HG03095 (cell line): ENCODE results near the gene PTGR3.

Source experiments
- ATAC-seq: cut with Tn5 transposase; IDR thresholded peaks from one replicate; pipeline ENCODE4 v1.9.1; 2021; ENCODE audit warnings: moderate library complexity; ENCODE audit not compliant: unreplicated experiment

The PTGR3 gene

DNA sequence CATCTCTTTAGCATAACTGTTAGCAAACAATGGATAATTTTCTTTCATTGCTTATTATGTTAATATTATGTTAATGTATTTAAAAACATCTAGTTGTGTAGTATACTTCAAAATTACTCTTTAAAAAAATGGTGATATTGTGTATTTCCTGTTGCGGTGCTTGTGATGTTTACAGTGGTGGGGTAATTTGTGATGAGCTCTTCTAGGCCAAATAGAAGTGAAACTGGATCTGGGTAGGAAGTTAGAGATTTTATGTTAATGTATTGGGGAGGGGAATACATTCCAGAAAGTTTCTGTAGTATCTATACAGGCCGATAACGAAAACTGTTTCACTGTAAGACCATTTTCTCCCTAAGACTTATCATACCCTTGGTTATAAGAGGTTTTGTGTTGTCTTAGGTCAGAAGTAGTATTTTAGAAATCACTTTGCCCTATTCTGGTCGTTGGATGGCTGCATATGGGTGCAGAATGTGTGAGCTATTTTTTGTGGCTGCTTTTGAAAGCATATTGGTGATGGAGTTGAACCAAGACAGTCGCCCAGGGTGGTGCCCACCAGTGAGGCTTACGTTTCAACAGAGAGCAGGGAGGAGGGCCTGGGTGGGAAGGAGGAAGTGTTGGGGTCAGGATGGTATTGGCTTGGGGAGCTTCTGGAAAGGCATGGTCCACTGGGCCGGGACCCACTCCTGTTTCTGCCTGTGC is 7.4 kb upstream of the PTGR3 start:
- ATAC-seq, result no peak

DNA sequence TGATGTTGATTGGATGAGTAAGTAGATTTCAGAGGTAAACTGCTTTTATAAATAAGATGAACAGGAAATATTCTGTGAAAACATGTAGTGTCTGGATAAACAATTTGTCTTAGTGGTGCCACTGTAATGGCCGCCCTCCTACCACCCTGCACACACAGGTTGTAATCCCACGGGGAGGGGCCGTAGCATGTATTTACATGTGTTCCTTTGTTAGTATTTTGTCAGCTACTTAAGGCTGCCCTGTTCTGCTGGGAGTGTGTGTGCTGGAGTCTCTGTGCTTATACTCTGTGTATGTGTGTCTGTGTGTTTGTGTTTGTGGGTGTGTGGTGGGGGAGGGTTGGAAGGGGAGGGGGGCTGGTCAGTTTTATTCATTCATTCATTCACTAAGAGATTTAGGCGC is 6.7 kb upstream of the PTGR3 start:
- ATAC-seq, result no peak

DNA sequence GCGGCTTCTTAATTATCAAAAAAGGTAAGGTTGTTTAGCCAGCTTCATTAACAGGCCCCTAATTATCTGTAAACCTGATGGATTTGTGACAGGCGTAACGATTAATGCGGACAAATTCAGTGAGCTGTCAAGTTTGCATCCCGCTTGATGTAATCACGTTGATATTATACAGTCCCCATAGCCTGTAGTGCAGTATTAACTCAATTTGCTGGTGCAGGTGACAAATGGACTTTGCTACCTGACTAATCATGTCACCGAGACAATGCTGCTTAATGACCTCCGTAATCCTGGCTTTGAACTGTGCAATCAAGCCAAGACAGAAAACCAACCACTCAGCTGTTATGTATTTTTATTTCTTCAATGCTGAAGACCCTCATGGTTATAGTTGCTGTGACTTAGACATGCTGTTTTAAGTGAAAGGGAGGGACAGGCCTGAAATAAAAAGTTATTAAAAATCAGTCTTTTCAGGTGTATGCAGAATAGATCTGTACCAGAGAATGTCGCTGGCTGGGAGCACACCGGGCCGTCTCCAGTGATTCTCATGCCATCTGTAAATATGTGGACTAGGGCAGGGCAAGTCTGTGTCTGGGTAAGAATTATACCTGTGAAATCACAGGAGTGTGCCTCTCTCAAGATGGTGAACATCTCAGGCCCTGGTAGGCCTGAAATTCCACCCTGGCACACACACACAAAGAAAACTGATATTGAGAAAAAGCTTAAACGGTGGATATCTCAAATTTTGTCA is 6.0 kb upstream of the PTGR3 start:
- no peak for ATAC-seq

DNA sequence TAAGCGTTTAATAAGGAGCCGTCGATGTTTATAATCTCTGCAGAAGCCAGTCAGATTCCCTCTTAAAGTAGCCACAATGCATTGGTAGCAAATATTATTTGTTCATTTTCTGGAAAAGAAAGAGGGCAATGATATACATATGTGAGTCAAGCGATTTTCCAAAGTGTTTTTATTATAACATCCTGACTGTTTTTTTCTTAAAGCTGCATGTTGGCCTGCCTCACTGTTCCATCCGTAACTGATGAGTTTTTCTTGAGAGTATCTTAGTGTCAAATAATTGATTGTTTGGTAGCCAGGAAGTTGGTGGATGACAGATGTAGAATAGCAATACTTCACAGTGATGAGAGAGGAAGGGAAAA is 5.4 kb upstream of the PTGR3 start:
- ATAC-seq, result no peak

DNA sequence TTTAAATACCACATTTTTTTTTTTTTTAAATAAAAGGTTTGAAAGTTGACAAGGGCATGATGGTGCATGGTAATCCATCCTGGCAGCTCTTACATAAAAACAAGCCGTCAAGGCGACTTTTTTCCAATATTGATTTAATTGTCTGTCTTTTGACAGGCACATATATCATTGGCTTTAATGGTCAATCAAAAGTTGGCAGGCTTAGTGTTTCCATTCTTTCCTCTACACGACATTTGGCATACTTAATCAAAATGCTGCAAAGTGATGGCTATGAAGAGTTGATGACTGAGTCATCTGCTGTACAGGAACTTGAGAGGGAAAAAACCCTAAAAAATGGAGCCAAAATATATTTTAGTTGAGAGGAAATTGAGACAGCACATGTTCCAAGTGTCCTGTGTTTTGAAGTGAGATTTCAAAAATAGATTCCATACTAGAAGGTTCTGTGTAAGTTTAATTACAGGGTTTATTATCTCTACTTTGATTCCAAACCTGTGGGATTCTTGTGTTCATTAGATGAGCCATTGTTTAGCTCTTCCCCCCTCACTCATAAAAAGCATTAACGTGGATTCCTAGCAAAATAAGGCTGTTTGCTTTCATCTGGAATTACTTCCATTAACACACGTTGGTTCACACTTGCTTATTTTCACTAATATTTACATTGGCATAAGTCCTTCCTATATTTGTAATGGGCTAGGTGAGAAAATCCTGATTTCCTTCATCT is 4.8 kb upstream of the PTGR3 start:
- ATAC-seq, result no peak

DNA sequence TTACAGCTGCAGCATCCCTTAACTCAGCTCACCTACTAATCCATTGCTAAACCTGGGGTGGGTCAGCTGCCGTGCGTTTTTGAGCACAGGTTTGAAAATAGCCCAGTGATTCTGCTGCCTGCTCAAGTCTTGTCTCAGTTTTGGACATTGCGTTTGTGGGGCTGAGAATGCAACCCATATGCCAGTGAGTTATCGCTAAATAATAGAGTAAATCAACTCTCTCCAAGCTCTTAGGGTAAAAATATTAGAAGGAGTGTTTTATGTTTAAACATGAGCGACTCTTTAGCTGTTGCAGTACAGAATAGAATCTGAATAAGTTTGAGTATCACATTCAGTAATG is 3.8 kb upstream of the PTGR3 start:
- no peak for ATAC-seq

DNA sequence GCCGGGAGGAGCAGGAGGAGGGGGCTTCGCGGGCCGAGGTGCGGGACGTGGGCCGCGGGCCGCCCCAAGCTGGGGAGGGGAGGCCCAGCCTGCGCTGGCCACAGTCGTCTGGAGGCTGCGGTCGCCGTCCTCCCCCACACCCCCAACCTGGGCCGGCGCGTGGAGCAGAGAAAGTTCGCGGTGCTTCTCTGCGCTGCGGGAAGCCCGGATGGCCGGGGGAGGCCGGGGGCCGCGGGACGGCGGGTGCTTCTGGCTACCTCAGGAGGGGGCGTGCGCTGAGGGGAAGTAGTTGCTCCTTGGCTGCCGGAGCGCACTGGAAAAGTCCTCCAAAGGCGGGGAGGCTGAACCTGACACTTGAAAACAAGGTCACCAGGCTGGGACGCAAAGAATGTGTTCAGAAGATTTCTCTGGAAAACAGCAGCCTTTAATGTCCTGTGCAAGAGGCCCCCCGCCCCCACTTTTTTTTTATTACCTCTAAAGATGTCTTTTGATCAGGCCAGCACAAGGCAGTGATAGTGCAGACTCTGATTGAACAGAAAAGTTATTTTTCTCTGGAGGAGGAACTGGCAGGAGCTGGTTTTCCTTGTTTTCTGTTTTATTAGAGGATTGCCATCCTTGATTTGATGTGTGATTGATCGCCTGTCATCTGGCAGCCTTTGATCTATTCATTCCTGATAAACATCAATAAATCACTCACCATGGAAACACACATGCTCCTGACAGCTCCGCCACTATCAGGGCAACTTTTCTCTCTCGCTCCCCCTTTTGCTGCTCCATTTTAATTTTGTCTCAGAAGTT is 3.2 kb upstream of the PTGR3 start:
- ATAC-seq, result no peak

DNA sequence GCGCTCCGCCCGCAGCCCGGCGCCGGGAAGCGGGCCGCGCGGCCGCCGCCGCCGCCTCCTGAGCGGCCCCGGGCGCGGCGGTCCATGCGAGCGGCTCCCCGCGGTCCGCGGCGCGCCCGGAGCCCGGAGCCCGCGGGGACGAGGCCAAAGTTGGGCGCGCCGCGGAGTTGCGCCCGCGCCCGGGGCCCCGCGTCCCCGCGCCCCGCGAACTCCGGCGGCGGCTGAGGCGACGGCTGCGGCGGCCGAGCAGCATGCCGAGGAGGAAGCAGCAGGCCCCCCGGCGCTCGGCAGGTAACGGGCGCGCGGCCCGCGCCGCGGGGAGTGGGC is 2.6 kb upstream of the PTGR3 start:
- no peak for ATAC-seq

DNA sequence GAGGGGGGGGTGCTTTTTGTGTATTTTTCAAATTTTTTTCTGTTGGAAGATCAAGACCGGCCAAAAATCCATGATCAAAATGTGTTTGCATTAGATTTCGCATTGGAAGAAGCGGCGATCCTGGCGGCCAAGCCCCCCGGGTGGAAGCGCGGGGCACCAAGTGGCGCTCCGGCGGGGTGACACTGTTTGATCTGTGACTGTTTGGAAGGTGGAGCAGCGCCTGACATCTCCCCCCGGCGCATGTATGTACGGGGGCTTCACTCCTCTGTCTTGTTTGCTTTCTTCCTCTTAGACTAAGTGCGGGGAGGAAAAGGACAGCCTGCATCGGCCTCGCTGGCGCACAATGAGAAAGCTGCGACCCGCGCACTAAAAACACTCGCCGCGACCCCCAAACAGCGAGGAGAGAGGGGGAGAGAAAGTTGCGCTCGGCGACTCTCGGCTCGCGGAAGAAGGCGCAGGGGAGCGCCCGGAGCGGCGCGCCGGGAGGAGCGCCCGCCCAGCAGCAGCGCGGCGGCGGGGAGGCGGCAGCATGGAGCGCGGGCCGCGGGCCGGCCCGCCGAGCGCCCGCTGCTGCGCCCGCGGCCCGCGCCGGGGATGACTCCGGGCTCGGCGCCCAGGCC is 2.2 kb upstream of the PTGR3 start:
- ATAC-seq, result no peak

DNA sequence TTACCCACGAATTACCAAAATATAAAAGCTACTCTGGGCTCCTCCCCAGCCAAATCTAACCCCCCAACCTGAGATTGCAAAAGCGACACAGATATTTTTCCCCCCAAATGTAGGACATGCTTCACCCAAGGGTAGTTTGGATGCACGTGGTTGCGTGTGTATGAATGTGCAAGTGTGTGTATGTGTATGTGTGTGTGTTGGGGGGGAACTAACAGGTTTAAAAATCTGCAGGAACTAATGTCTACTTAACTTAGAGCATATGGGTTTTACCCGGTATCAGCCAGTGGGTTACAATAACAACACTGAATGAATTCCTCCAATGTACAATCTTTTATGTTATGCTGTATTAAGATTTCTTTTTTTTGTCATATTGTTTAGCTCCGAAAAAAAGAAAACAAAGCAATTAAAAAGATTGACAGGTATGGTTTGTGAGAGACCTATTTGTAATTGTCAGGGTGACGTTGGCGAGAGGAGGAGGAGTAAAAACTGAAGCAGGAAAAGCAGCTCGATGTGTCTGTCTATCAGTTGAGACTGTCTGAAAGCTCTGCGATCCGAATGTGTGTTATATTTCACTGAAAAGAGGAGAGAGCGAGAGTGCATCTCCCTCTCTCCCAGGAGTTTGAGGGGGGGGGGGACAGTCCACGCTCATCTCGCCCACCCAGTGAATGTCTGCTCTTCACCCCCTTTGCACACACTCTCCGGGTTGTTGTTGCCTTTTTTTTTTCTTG is 1.5 kb upstream of the PTGR3 start, which contains the start of gene TSHZ1:
Gene TSHZ1 (plus strand): TSS at position 524 of the 728 bp plus-strand sequence. CDS start 1,080 bp downstream, outside the sequence.
- peak; percentile 36 for ATAC-seq

DNA sequence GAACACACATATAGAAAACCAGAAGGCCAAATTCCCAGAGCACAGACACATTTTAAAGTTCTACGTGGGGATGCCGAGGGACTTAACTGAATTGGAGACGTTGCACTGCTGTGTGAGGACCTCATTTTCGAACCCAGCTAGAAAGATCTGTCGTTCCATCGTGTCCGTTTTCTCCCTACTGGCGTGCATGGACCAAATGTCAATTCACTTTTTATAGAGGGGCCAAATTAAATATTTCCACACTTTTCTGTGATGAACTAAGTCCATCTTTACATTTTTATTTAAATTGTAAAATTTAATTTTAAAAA is 966 bp upstream of the PTGR3 start:
- ATAC-seq, result no peak

DNA sequence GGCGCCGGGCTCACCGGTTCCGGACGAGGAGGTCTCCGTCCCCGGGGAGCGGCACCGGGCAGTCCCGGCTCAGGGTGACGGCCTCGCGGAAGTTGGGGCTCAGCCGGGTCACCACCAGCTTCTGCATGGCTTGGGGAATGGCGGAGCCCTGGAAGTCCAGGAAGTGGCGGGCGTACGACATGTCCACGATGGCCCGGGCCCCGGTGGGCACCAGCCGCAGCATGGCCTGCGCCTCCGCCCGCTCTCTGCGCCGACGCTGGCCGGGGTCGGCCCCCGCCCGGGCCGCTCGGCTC is 157 bp downstream of the PTGR3 start:
- peak; percentile 18 for ATAC-seq

DNA sequence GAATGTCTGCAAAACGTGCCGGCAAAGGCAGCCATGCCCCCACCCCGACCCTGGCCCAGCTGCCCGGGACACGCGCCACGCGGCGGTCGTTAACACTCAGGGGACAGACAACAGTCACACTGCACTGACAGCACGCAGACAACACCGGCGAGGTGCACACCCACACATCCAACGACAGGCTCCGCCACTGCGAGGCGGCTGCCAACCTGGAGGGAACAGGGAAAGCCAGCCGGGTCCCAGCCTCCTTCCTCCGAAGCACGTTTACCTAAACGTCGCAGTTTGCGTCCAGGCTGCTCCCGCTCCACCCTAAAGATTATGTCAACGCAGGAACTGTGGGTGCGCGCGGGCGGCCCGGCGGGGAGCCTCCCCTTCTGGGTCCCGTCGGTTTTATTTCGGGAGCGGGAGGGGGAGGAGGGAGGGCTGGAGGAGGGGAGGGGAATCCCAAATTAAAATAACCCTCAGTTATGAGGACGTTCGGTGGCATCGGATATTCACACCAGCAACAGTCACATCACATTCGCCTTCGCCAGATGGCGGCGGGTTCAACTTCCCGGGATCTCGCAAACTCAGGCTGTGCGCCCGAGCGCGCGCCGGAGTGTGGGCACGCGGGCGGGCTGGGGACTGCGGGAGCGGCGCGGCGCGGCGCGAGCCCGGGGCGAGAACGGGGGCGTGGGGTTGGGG is 644 bp downstream of the PTGR3 start:
- peak; percentile 10 for ATAC-seq

DNA sequence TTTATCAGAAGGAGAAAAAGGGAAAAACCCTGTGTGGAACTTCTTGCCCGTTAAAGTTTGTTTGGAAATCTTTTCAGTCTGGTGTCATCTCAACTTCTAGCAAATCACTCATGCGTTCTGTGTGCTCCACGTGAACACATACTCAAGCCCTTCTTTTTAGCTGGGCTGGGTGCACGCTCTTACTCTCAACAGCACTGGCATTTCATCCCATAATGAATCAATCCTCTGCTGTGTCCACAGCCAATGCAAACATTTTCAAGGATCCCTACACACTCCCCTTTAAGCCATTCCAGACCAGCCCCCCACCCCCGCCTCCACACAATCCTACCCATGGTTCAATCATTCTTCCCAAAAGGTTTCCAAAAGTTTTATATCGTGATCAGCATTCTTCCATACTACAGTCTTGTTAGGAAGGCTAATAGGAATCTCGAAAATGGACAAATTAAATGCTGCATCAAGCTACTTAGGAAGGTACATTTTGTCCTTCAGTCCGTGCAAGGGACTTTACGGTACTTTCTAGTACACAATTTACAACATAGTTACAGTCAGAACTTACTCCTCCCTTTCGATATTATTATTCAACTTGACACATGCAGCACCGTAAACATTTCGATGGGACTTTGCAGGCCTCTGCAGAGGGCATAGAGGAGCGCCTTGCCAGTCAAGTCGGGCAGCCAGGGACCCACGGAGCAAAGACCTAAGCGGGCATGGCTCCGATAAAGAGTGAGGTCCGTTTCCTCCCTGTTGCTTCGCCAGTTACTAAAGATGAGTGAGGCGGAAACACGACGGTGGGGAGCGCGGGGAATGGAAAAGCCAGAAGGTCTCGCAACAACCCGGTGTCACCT is 1.4 kb downstream of the PTGR3 start:
- ATAC-seq, result peak; percentile 3

DNA sequence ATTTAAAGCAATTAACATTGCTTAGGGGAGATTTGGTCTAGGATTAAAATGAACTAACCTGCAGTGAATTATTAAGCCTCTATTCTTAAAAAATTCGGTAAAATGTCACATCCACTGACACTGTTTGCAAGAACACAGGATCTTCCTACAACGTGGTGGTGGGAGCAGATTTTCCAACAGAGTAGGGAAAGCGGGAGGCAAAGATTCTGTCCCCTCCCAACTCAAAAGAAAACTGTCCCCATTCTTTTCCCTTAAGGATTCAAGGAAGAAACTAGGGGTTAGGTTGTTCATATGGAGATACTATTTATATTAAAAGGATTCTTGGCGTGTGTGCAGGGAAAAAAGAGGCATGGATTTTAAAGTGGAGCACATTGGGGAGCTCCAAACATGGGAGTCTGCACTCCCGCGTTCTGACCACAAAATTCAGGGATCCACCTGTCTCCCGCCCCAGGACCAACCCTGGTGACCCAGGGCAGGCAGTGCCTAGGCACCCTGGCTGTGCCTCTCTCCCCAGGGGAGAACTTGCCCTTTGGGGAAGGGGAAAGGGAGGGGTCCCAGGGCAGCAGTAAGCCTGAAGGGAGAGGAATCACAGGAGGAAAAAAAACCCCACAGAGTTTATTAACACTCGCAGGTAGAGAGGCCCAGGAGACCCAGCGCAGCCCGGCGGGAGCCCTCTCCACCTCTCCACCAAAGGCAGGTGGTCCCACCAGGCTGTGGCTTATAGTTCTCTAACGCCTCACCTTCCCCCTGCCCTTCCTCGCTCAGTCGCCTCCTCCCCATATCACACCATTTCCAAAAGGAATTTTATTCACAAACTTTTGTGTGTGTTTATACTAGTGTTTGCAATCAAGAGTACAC is 2.3 kb downstream of the PTGR3 start:
- ATAC-seq, result no peak

DNA sequence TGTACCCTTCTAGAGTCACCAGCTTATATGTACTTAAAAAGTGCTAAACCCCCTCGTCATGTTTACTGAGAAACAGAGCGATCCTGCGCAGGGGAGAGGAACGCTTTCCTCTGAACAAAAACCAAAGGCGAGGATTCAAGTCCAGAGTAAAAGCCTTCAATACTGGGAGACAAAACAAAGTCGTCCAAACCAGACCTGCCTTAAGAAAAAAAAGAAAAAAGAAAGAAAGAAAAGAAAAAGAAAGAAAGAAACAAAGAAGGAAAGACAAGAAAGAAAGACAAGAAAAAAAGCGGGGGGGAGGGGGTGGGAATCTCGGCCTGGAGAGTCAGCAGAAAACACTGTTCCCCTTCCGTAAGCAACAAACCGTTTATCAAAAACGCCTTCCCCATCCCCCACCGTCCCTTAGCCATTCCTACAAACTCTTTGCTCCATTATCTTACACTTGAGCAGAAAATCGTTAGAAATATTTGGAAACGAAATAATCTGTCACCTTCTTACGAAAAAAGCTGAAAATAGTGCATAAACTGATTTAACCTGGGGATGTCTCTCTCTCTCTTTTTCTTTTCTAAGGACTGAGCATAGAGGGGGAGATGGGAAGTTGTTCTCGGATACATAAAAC is 3.3 kb downstream of the PTGR3 start:
- no peak for ATAC-seq

DNA sequence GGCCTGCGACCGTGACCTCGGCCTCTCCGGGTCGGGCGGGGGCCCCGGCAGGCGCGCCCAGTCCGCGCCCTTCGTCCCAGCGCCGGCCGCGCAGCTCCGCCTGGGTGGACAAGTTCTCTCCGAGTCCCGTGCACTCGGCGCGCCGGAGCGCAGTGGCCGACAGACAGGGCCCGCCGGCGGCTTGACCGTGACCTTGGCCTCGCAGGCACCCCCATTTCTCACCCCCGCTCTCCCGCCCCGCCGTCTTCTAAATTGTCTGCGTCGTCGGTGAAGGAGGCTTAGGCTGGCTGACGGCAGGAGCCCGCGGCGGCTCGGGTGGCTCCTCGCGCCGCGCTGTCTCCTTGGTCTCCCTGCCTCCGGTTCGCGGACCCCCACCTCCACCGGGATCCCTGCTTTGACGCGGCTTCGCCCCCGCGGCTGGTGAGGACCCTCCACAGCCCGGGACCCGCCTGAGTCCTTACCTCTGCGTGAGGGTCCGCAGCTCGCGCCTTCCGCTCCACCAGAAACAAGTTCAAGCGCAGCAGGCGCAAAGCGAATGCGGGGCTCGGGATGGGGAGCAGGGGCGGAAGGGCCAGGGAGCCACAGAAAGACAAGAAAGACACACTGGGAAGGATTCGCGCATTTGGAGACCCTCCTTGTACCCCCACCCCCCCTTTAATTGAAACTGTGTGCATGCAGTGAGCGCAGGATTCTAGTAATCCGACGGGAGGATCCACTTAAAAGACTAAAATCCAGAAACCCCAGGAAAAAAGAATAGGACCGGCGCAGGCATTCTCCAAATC is 4.0 kb downstream of the PTGR3 start:
- no peak for ATAC-seq
